ENCODE measurements around the gene FSTL5.

Gene FSTL5

GRCh38 chr4:161336016-161336530, 827.7 kb downstream of the FSTL5 start:
- no peaks in the 10 kb centered on the region for H3K79me2 ChIP-seq (ENCODE audit: control insufficient read depth, low read length)
- H3K4me2 ChIP-seq (ENCODE audit: low read length), result no peak overlapping the region
- no peak overlapping the region for H3K4me3 ChIP-seq (ENCODE audit: low read length)
- no peaks in the 10 kb centered on the region for H3K36me3 ChIP-seq (ENCODE audit: control insufficient read depth, low read length)
- no peak overlapping the region for H3K27ac ChIP-seq (ENCODE audit: low read depth, low read length)
- H3K27me3 ChIP-seq (ENCODE audit: control insufficient read depth, low read length), result no peaks in the 10 kb centered on the region
- TF ChIP-seq EZH2phosphoT487 (IDR thresholded peaks at IDR 0.05; ENCODE audit: borderline replicate concordance, low read length) (no peak), CTCF (IDR thresholded peaks at IDR 0.05; ENCODE audit: low read depth, low read length, poor library complexity, severe bottlenecking) (no peak)
- H4K20me1 ChIP-seq (ENCODE audit: control insufficient read depth, insufficient read depth, low read depth, low read length), result no peaks in the 10 kb centered on the region
- no peaks in the 10 kb centered on the region for H3K9me3 ChIP-seq (ENCODE audit: control insufficient read depth, insufficient read depth, low read length)
- H3K9me2 ChIP-seq (replicated peaks; ENCODE audit: control insufficient read depth, low read length), result no peaks in the 10 kb centered on the region
- H3F3A ChIP-seq (ENCODE audit: control insufficient read depth, insufficient read depth), result no peaks in the 10 kb centered on the region
- H3K4me1 ChIP-seq (ENCODE audit: control insufficient read depth, low read length), result no peaks in the 10 kb centered on the region

Data from DOHH2 (cell line).